HepG2 (cell line): Measurements from ENCODE around the gene B9D2. TPM values are rescaled to one million over a fixed set of nuclear protein-coding genes. Genes with fewer than 3 reads are reported as not detected.

Experiments used
- AFF4 ChIP-seq: sonication (generic); formaldehyde crosslinking; IDR thresholded peaks from 2 replicates; pipeline ENCODE4 v1.4.0; 2020; ENCODE audit warnings: missing genetic modification reagents
- ESRRA ChIP-seq: sonication (generic); formaldehyde crosslinking; IDR thresholded peaks from 2 replicates; pipeline ENCODE4 v1.5.1; 2020; ENCODE audit warnings: mild to moderate bottlenecking, low read depth, missing genetic modification reagents
- LCORL ChIP-seq, 2 experiments: fragments of 450-650 bp in 1 of 2; sonication (generic) in 1 of 2; formaldehyde crosslinking in 1 of 2; IDR thresholded peaks; 2 replicates each; pipeline versions ENCODE4 v1.5.0 to v1.6.1; 2017 to 2020; ENCODE audit warnings: antibody characterized with exemption in 1 of 2, missing genetic modification reagents in 1 of 2
- NFIC ChIP-seq: IDR thresholded peaks from 2 replicates; pipeline ENCODE4 v1.6.1; 2012; ENCODE audit warnings: mild to moderate bottlenecking, low read length, inconsistent platforms
- NFKB2 ChIP-seq: sonication (generic); formaldehyde crosslinking; IDR thresholded peaks from 2 replicates; pipeline ENCODE4 v1.4.0; 2020; ENCODE audit warnings: missing genetic modification reagents, borderline replicate concordance
- POGK ChIP-seq: sonication (generic); formaldehyde crosslinking; conservative IDR thresholded peaks from 2 replicates; pipeline ENCODE4 v1.8.0; 2022; ENCODE audit warnings: mild to moderate bottlenecking, moderate library complexity, missing genetic modification reagents
- POLR2AphosphoS2 ChIP-seq: IDR thresholded peaks from 2 replicates; pipeline ENCODE4 v1.6.1; 2011; ENCODE audit warnings: low read depth, low read length, improper control_type of control experiment
- RARA ChIP-seq: IDR thresholded peaks from 2 replicates; pipeline ENCODE4 v1.6.1; 2016; ENCODE audit warnings: missing genetic modification reagents, missing compliant biosample characterization
- REXO4 ChIP-seq: sonication (generic); formaldehyde crosslinking; IDR thresholded peaks from 2 replicates; pipeline ENCODE4 v1.8.0; 2022; ENCODE audit warnings: missing genetic modification reagents, mild to moderate bottlenecking, borderline replicate concordance
- RFX5 ChIP-seq: IDR thresholded peaks from 2 replicates; pipeline ENCODE4 v1.6.1; 2011; ENCODE audit warnings: low read depth, low read length, improper control_type of control experiment
- SNAPC5 ChIP-seq: sonication (generic); formaldehyde crosslinking; IDR thresholded peaks from 2 replicates; pipeline ENCODE4 v1.8.1; 2023; ENCODE audit warnings: mild to moderate bottlenecking, missing genetic modification reagents, borderline replicate concordance
- TCF7L2 ChIP-seq: IDR thresholded peaks from 2 replicates; pipeline ENCODE4 v1.6.1; 2011; ENCODE audit warnings: mild to moderate bottlenecking, low read depth, low read length, moderate library complexity
- ZNF180 ChIP-seq: sonication (generic); formaldehyde crosslinking; IDR thresholded peaks from 2 replicates; pipeline ENCODE4 v1.4.0; 2020; ENCODE audit warnings: low read depth, missing genetic modification reagents, borderline replicate concordance
- ZNF747 ChIP-seq: sonication (generic); formaldehyde crosslinking; IDR thresholded peaks from 2 replicates; pipeline ENCODE4 v1.8.1; 2023; ENCODE audit warnings: missing genetic modification reagents, mild to moderate bottlenecking, borderline replicate concordance
- ZNF773 ChIP-seq: sonication (generic); formaldehyde crosslinking; IDR thresholded peaks from 2 replicates; pipeline ENCODE4 v1.4.0; 2020; ENCODE audit warnings: missing genetic modification reagents, borderline replicate concordance
- polyA plus RNA-seq, 8 experiments: library from polyadenylated mRNA; depleted of rRNA in 3 of 8; stranded (reverse) in 7 of 8; unstranded in 1 of 8; fragments of >200 nt; fragmentation: Illumina TruSeq in 4 of 8; extraction: Trizol in 4 of 8; gene quantifications; 2 replicates each; pipeline versions ENCODE4 v1.2.1 to v1.2.3, GENCODE V29; 2011 to 2016; ENCODE audit warnings: low read depth in 4 of 8, missing spikeins in 1 of 8, mixed read lengths in 1 of 8; ENCODE audit not compliant: insufficient read depth in 1 of 8
- total RNA-seq, 5 experiments: library from RNA; depleted of rRNA; stranded (reverse); fragments of >200 nt; fragmentation: Illumina TruSeq; extraction: Trizol; gene quantifications; 2 replicates each; pipeline ENCODE4 v1.2.3, GENCODE V29; 2016; ENCODE audit warnings: low read depth in 1 of 5
- TF ChIP-seq, protein P1 (sequence below): sonication (generic); formaldehyde crosslinking; IDR thresholded peaks from 2 replicates; pipeline ENCODE4 v1.4.0; 2020; ENCODE audit warnings: missing genetic modification reagents
- TF ChIP-seq, protein P2 (sequence below): sonication (generic); formaldehyde crosslinking; IDR thresholded peaks from 2 replicates; pipeline ENCODE4 v1.5.0; 2020; ENCODE audit warnings: missing genetic modification reagents

B9D2 gene
- total and polyA plus RNA-seq, 2 of the 13 experiments (the other 11 are each of a cell fraction or from before 2014, with no cell fraction given): 3.1 to 4.4 TPM

DNA sequence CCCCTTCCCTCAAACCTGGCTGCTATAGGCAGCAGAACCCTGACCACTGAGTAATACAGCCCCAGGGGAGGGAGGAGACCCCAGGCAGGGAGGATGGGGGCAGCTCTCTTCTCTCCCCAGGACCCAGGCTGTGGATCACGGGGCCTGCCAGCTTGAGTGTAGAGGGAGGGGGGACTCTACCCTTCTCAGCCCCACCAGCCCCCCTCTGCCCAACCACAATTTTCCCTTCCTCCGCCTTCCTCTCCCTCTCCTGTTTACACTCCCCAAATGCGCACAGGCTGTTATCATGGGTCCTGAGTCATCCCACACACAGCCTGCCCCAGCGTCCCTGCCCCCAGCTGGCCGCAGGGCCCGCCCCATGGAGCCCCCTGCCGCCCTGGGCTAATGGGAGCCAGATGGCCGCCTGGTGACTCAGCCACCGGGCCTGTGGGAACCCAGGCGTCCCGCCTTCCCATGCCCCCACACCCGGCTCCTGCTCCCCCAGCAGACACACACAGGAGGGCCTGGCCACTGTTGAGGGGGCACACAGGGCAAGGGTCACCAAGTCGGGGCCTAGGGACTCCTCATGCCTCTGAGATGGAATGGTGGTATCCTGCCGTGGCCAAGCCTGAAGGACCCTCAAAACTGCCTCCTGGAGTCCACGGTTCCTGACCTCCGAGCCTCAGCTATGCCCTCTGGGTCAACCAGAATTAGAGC is 40.4 kb downstream of the B9D2 start (continued):
- TF ChIP-seq AFF4 (no peak), POLR2AphosphoS2 (no peak), LCORL (IDR thresholded peaks at IDR 0.05) (peak; percentile 37; the same call in 1 of the 2 replicates), LCORL (CRISPR knock-in tag; IDR thresholded peaks at IDR 0.05) (peak; percentile 98), ZNF747 (CRISPR knock-in tag) (no peak), NFIC (peak; percentile 42; the same call in 1 of the 2 replicates), POGK (CRISPR knock-in tag) (0 out of 2 replicates have a peak, but pooled peaks have one; percentile 57), RARA (CRISPR knock-in tag) (peak; percentile 63), SNAPC5 (no peak), TCF7L2 (no peak), NFKB2 (peak; percentile 44; the same call in 1 of the 2 replicates), RFX5 (no peak), REXO4 (CRISPR knock-in tag) (no peak), ESRRA (CRISPR knock-in tag) (no peak), ZNF773 (CRISPR knock-in tag) (no peak), ZNF180 (CRISPR knock-in tag) (no peak)
- TF ChIP-seq, protein P1, sequence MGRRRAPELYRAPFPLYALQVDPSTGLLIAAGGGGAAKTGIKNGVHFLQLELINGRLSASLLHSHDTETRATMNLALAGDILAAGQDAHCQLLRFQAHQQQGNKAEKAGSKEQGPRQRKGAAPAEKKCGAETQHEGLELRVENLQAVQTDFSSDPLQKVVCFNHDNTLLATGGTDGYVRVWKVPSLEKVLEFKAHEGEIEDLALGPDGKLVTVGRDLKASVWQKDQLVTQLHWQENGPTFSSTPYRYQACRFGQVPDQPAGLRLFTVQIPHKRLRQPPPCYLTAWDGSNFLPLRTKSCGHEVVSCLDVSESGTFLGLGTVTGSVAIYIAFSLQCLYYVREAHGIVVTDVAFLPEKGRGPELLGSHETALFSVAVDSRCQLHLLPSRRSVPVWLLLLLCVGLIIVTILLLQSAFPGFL: no peak
- TF ChIP-seq, protein P2, sequence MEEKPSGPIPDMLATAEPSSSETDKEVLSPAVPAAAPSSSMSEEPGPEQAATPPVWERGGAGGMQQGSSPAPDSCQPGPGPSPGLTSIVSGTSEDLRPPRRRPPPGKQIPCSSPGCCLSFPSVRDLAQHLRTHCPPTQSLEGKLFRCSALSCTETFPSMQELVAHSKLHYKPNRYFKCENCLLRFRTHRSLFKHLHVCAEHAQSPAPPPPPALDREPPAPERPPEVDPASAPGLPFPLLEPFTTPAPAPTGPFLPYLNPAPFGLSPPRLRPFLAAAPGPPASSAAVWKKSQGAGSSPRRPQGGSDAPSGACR (CRISPR knock-in tag): 0 out of 2 replicates have a peak, but pooled peaks have one; percentile 79
